ENCODE measurements around the gene FOXL3.
"Not testable (repeated sequence)": the region's sequence is repeated elsewhere in the genome, so short reads cannot be mapped to it uniquely, and the experiment has no call there.

The FOXL3 gene

DNA sequence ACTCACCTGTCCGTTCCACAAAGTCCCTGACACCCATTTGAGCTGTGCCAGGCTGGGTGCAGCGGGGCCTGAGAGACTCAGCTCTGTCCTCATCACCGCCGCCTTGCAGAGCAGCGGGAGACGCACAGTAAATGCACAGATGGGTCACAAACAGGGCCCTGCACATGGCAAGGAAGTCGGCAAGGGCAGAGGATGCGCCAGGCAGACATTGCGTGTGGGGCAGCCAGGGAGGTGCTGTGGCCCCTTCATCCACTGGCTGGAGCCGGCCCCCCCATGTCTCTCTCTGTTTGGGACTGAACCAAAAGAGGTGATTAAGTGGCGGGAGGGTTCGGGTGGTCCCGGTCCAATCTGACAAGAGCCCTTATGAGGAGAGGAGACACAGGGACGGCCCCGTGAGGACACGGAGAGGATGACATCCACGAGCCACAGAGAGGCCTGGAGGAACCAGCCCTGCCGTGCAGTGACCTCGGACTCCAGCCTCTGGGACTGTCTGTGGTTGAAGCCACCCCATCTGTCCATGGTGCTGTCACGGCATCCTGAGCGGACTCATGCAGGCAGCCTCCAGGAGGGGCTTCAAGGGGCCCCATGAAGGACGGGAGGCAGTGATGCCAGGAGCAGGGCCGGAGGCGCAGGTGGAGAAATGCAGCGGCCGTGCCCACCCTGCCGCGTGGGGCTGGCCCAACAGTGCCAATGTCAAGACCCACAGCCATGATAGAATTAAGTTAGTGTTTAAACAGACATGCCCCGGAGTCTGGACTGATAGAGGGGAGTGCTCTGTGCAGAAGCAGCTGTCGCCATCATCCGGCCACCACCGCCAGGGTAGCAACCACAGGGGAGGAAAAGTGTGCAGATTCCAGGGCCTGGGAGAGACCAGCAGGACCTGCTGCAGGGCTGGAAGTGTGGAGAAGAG is 28.4 kb upstream of the FOXL3 start:
- TF ChIP-seq, protein P1, sequence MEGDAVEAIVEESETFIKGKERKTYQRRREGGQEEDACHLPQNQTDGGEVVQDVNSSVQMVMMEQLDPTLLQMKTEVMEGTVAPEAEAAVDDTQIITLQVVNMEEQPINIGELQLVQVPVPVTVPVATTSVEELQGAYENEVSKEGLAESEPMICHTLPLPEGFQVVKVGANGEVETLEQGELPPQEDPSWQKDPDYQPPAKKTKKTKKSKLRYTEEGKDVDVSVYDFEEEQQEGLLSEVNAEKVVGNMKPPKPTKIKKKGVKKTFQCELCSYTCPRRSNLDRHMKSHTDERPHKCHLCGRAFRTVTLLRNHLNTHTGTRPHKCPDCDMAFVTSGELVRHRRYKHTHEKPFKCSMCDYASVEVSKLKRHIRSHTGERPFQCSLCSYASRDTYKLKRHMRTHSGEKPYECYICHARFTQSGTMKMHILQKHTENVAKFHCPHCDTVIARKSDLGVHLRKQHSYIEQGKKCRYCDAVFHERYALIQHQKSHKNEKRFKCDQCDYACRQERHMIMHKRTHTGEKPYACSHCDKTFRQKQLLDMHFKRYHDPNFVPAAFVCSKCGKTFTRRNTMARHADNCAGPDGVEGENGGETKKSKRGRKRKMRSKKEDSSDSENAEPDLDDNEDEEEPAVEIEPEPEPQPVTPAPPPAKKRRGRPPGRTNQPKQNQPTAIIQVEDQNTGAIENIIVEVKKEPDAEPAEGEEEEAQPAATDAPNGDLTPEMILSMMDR (conservative IDR thresholded peaks at IDR 0.05): no peak
- H3K27ac ChIP-seq: no peak overlapping the region

DNA sequence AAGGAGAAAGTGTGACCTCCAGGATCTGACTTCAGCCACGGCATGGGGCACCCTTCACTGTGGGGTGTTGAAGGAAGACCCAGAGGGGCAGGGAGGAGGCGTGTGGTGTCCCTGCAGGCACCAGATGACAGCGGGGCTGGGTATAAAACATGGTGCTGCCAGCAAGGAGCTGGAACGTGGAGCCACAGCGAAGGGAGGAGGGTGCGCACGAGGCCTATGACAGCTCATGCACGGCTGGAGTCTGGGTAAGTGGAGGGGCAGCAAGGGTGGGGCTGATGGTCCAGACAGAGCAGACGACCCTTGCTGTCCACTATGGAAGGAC is 27.8 kb upstream of the FOXL3 start:
- no peak overlapping the region for H3K27ac ChIP-seq
- TF ChIP-seq, protein P1 (conservative IDR thresholded peaks at IDR 0.05): no peak

DNA sequence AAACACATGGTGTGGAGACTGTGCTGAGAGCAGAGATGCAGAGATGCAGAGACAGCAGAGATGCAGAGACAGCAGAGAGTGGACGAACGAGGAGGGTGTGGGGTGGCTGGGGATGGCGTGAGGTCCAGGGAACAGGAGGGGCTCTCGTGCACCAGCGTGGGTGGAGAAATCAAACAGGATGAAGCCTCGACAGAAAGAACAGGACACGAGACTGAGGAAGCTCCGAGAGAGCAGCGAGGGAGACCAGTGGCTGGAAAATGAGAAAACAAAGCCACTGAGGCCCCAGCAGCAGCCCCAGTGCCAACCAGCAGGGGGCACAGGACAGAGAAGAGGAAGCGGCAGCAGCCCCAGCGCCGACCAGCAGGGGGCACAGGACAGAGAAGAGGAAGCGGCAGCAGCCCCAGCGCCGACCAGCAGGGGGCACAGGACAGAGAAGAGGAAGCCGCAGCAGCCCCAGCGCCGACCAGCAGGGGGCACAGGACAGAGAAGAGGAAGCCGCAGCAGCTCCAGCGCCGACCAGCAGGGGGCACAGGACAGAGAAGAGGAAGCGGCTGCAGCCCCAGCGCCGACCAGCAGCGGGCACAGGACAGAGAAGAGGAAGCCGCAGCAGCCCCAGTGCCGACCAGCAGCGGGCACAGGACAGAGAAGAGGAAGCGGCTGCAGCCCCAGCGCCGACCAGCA is 27.2 kb upstream of the FOXL3 start:
- H3K27ac ChIP-seq: not testable (repeated sequence)

DNA sequence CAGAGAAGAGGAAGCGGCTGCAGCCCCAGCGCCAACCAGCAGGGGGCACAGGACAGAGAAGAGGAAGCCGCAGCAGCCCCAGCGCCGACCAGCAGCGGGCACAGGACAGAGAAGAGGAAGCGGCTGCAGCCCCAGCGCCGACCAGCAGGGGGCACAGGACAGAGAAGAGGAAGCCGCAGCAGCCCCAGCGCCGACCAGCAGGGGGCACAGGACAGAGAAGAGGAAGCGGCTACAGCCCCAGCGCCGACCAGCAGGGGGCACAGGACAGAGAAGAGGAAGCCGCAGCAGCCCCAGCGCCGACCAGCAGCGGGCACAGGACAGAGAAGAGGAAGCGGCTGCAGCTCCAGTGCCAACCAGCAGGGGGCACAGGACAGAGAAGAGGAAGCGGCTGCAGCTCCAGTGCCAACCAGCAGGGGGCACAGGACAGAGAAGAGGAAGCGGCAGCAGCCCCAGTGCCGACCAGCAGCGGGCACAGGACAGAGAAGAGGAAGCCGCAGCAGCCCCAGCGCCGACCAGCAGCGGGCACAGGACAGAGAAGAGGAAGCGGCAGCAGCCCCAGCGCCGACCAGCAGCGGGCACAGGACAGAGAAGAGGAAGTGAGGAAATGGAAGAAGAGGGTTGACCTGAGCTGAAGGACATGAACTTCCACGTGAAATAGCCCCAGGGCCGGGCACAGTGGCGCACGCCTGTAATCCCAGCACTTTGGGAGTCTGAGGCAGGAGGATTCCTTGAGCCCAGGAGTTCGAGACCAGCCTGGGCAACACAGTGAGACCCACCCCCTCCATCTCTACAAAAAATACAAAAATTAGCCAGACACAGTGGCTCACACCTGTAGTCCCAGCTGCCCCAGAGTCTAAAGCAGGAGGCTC is 26.3 kb upstream of the FOXL3 start:
- not testable (repeated sequence) for H3K27ac ChIP-seq

DNA sequence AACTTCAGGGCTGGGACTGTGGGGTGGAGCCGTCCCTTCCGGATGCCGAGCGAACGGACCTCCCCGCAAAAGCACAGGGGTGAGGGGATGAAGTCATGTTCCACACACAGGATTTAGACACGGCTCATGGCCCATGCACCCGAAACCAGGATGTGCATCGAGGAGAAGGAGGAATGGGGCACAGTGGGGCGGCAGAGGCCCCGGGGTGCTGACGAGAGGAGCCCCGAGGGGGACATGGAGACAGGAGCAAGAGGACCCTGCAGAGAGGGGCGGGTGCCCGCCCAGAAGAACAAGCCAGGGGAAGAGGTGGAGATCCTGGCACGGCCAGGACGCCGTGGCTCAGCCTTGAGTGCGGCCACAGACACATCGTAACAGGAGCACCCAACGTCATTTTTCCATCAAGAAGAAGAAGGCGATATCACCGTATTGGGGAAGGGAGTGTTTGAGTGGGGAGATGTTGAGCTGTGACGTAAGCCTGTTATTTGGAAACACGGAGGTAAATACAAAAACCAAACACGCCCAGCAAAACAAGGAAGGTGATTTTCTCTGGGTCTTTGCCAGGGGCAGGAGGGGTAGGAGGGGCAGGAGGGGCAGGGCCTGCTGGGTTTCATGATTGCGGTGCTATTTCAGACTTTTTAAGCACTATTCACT is 25.3 kb upstream of the FOXL3 start:
- TF ChIP-seq, protein P1 (conservative IDR thresholded peaks at IDR 0.05): no peak
- H3K27ac ChIP-seq: no peak overlapping the region

DNA sequence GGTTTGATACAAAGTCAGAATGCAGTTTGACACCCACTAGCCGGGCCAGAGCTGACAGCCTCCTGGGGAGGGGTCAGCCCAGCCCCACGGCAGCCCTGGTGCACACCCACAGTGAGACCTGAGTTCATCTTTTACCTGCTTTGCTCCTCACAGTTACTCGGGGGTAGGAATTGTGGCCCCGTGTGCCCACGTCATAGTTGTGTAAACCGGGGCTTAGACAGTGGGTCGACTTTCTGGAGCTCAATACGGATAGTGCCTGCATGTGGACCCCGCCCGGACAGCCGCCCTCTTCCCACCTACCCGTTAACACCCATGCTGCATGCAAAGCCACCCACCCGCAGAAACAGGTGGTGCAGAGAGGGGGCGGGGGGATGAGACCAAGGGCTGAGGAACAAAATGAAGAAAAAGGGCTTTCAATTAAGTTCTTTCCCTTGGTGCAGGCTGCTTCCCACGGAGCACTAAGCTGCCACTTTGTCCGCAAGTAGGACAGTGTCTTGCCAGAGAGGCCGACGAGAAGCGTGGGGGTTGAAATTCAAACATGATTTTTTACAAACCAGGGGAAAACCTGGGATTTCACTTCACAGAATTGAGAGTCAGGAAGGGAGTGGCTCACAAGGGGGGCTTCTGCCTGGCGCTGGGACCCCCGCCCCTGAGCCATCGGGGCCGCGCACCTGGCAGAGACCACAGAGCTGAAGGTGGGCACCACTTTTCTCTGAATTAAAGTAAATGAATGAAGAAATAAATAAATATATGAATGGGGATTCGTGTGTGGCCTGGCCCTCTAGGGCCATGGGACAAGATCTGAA is 24.6 kb upstream of the FOXL3 start:
- TF ChIP-seq, protein P1 (conservative IDR thresholded peaks at IDR 0.05): no peak
- H3K27ac ChIP-seq: no peak overlapping the region

DNA sequence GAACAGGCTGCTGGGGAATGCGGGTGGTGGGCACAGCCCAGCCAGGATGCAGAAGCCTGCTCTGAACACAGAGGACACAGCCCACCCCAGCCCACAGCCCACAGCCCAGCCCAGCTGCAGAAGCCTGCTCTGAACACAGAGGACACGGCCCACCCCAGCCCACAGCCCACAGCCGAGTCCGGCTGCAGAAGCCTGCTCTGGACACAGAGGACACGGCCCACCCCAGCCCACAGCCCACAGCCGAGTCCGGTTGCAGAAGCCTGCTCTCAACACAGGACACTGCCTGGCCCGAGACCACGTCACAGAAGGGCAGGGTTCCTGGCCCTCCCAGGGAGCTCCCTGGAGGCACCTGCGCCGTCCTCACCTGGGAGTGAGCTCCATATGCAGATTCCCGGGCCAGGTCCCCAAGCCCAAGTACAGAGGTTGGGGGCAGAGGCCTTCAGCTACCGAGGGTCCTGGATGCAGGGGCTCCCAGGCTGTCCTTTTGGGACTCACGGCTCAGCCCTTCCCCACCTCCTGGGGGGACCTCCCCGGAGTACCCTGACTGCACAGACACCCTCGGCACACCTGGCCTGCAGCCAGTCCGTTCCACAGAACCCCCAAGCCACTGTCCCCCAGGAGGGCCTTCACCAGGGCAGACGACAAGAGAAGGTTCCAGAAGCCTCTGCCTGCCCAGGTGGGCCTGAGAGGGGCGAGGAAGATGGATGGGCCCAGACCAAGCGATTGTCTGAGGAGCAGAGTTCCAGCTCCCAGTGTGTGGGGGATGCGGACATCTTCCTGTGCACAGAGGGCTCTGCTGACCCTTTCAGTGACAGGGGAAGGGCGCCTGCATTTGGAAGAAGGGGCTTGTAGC is 23.7 kb upstream of the FOXL3 start:
- TF ChIP-seq, protein P1 (conservative IDR thresholded peaks at IDR 0.05): no peak
- no peak overlapping the region for H3K27ac ChIP-seq
